Measurements from ENCODE around the gene RIC1. TPM values are rescaled to one million over a fixed set of nuclear protein-coding genes. Genes with fewer than 3 reads are reported as not detected.
A peak's percentile ranks its signal among the peaks of the same experiment; 100 is the strongest.
"Not testable (repeated sequence)": the region's sequence is repeated elsewhere in the genome, so short reads cannot be mapped to it uniquely, and the experiment has no call there.

Gene RIC1
- total RNA-seq, 1 donor from 2014 or later, result 40.7 TPM

GRCh38 chr9:5796298-5796697, 167.4 kb downstream of the RIC1 start:
- Mint-ChIP-seq H3K27me3 (ENCODE audit: low read depth) (no peaks in the 10 kb centered on the region), H3K36me3 (ENCODE audit: low read depth) (peaks cover 2% of the 10 kb centered on the region), H3K4me1 (ENCODE audit: low read depth) (peaks cover 10% of the 10 kb centered on the region), H3K27ac (ENCODE audit: unreplicated experiment) (no peak overlapping the region), H3K4me3 (ENCODE audit: unreplicated experiment) (no peak overlapping the region), H3K9me3 (ENCODE audit: low read depth) (no peaks in the 10 kb centered on the region)
- DNase-seq (ENCODE audit: low spot score), result no peak
- no peak for TF ChIP-seq CTCF (IDR thresholded peaks at IDR 0.05)

GRCh38 chr9:5798581-5798980, 169.7 kb downstream of the RIC1 start:
- Mint-ChIP-seq H3K27ac (ENCODE audit: unreplicated experiment) (peak overlapping the region; percentile 1), H3K4me3 (ENCODE audit: unreplicated experiment) (no peak overlapping the region), H3K4me1 (ENCODE audit: low read depth) (peaks cover 16% of the 10 kb centered on the region), H3K36me3 (ENCODE audit: low read depth) (peaks cover 2% of the 10 kb centered on the region), H3K9me3 (ENCODE audit: low read depth) (no peaks in the 10 kb centered on the region), H3K27me3 (ENCODE audit: low read depth) (no peaks in the 10 kb centered on the region)
- no peak for TF ChIP-seq CTCF (IDR thresholded peaks at IDR 0.05)
- no peak for DNase-seq (ENCODE audit: low spot score)

- Mint-ChIP-seq H3K27ac (ENCODE audit: unreplicated experiment) (no peak overlapping the region), H3K4me1 (ENCODE audit: low read depth) (peaks cover 16% of the 10 kb centered on the region), H3K36me3 (ENCODE audit: low read depth) (peaks cover 2% of the 10 kb centered on the region), H3K4me3 (ENCODE audit: unreplicated experiment) (peak overlapping the region; percentile 31), H3K9me3 (ENCODE audit: low read depth) (no peaks in the 10 kb centered on the region), H3K27me3 (ENCODE audit: low read depth) (no peaks in the 10 kb centered on the region)
- peak; percentile 87 for TF ChIP-seq CTCF (IDR thresholded peaks at IDR 0.05)
- no peak for DNase-seq (ENCODE audit: low spot score)
Observed at GRCh38 chr9:5799314-5799713, 170.4 kb downstream of the RIC1 start.

- H3K36me3 Mint-ChIP-seq (ENCODE audit: low read depth), result not testable (repeated sequence)
Observed at GRCh38 chr9:5800378-5800777, 171.5 kb downstream of the RIC1 start.

GRCh38 chr9:5800969-5801738, 172.2 kb downstream of the RIC1 start:
- Mint-ChIP-seq H3K36me3 (ENCODE audit: low read depth) (no peaks in the 10 kb centered on the region), H3K27ac (ENCODE audit: unreplicated experiment) (peak overlapping the region; percentile 22), H3K4me1 (ENCODE audit: low read depth) (peaks cover 16% of the 10 kb centered on the region), H3K4me3 (ENCODE audit: unreplicated experiment) (no peak overlapping the region), H3K27me3 (ENCODE audit: low read depth) (no peaks in the 10 kb centered on the region), H3K9me3 (ENCODE audit: low read depth) (no peaks in the 10 kb centered on the region)
- TF ChIP-seq CTCF (IDR thresholded peaks at IDR 0.05), result no peak
- DNase-seq (ENCODE audit: low spot score), result no peak

More at GRCh38 chr9:5800378-5800777, 171.5 kb downstream of the RIC1 start:
- not testable (repeated sequence) for DNase-seq (ENCODE audit: low spot score); H3K27me3 Mint-ChIP-seq (ENCODE audit: low read depth); H3K27ac Mint-ChIP-seq (ENCODE audit: unreplicated experiment); H3K9me3 Mint-ChIP-seq (ENCODE audit: low read depth); H3K4me3 Mint-ChIP-seq (ENCODE audit: unreplicated experiment)
- peaks cover 16% of the 10 kb centered on the region for H3K4me1 Mint-ChIP-seq (ENCODE audit: low read depth)

- H3K4me1 Mint-ChIP-seq (ENCODE audit: low read depth), result peaks cover 16% of the 10 kb centered on the region
- H3K9me3 Mint-ChIP-seq (ENCODE audit: low read depth), result no peaks in the 10 kb centered on the region
- TF ChIP-seq CTCF (IDR thresholded peaks at IDR 0.05), result no peak
- H3K27me3 Mint-ChIP-seq (ENCODE audit: low read depth), result no peaks in the 10 kb centered on the region
- peak overlapping the region; percentile 12 for H3K27ac Mint-ChIP-seq (ENCODE audit: unreplicated experiment)
- DNase-seq (ENCODE audit: low spot score), result no peak
- no peak overlapping the region for H3K4me3 Mint-ChIP-seq (ENCODE audit: unreplicated experiment)
- H3K36me3 Mint-ChIP-seq (ENCODE audit: low read depth), result no peaks in the 10 kb centered on the region
Observed at GRCh38 chr9:5801739-5802113, 172.8 kb downstream of the RIC1 start.

Measured in chondrocyte (in vitro differentiated cells).